ENCODE measurements around the gene GDPD1.

DNA sequence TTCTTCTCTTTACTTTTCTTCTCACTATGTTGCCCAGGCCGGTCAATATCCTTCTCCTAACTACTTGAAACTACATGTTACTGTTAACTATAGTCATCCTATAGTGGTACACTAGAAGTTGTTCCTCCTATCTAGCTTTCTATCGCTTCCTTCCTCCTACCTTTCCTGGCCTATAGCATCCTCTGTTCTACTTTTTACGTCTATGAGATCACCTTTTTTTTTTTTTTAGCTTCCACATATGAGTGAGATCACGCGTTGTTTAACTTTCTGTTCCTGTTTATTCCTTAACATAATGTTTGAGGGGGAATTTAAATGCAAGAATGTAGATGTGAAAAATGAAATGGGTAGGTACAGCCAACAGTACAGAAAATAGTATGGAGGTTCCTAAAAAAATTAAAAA is 80.6 kb downstream of the GDPD1 start:
- TF ChIP-seq, protein P1, sequence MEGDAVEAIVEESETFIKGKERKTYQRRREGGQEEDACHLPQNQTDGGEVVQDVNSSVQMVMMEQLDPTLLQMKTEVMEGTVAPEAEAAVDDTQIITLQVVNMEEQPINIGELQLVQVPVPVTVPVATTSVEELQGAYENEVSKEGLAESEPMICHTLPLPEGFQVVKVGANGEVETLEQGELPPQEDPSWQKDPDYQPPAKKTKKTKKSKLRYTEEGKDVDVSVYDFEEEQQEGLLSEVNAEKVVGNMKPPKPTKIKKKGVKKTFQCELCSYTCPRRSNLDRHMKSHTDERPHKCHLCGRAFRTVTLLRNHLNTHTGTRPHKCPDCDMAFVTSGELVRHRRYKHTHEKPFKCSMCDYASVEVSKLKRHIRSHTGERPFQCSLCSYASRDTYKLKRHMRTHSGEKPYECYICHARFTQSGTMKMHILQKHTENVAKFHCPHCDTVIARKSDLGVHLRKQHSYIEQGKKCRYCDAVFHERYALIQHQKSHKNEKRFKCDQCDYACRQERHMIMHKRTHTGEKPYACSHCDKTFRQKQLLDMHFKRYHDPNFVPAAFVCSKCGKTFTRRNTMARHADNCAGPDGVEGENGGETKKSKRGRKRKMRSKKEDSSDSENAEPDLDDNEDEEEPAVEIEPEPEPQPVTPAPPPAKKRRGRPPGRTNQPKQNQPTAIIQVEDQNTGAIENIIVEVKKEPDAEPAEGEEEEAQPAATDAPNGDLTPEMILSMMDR (IDR thresholded peaks at IDR 0.05), result no peak
- no peak for TF ChIP-seq EZH2 (IDR thresholded peaks at IDR 0.05; ENCODE audit: borderline replicate concordance, insufficient read depth, low read depth, low read length, poor library complexity, severe bottlenecking)

All from B cell (primary cell).